ENCODE measurements around the gene DNAJC16. TPM values are rescaled to one million over a fixed set of nuclear protein-coding genes. Genes with fewer than 3 reads are reported as not detected.

DNAJC16 gene
- total and polyA plus RNA-seq, 2 of the 13 experiments (the other 11 are each of a cell fraction or from before 2014, with no cell fraction given) = 11.4 to 15.4 TPM

DNA sequence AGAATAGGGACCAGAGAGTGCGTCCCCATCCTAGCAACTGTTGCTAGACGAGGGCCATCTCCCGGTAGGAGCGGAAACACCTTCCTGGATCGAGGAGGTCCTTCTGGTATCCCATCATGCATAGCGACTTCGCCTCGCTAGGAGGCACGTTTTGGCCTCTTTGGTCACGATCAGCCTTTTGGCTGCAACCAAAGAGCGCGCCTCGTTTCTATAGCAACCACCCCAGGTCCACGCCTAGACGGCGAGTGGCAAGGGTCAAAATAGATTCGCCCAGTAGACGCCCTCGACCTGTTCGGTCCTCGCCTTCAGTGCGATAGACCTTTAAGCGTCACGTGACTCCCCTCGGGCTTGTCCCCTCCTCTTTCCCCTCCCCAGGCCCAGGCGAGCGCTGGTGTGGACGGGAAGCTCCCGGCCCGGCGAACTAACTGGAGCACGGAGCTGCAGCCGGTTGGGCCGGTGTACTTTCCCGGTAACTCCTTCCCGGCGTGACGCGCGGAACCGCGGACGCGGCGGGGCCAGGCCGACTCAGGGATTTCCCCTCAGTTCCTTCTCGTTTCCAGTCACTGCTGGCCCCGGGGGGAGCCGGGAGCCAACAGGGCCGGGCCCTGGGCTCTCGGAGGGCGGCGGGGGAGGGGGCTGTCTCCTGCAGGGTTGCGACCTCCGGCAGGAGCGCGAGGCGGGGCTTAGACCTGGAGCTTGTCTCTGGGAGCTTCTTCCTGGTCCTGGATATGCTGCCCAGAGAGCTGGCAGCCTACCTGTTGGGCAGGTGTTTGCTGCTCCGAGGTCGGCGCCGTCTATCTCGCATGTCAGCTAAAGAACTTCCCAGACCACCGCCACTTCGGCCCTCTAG, at the start of gene DNAJC16 (continued):
- TF ChIP-seq ZNF256 (CRISPR knock-in tag; conservative IDR thresholded peaks at IDR 0.05) (no peak), SUZ12 (IDR thresholded peaks at IDR 0.05; ENCODE audit: low read depth, low read length) (peak; percentile 43; the same call in 1 of the 2 replicates), PREB (CRISPR knock-in tag; IDR thresholded peaks at IDR 0.05) (no peak), YEATS4 (CRISPR knock-in tag; IDR thresholded peaks at IDR 0.05; ENCODE audit: borderline replicate concordance) (no peak; the same call in none of the 2 replicates), FOXK1 (CRISPR knock-in tag; IDR thresholded peaks at IDR 0.05; ENCODE audit: borderline replicate concordance, low read depth) (peak; percentile 83; the same call in 1 of the 2 replicates), RAD51 (IDR thresholded peaks at IDR 0.05; ENCODE audit: borderline replicate concordance) (peak; percentile 99), REXO4 (CRISPR knock-in tag; IDR thresholded peaks at IDR 0.05; ENCODE audit: borderline replicate concordance) (no peak), TCF12 (IDR thresholded peaks at IDR 0.05) (no peak), TCF12 (CRISPR knock-in tag; IDR thresholded peaks at IDR 0.05) (no peak), PATZ1 (CRISPR knock-in tag; IDR thresholded peaks at IDR 0.05) (peak; percentile 42; the same call in 1 of the 2 replicates), ZMYM4 (CRISPR knock-in tag; IDR thresholded peaks at IDR 0.05) (peak; percentile 86), NAIF1 (CRISPR knock-in tag; IDR thresholded peaks at IDR 0.05; ENCODE audit: borderline replicate concordance) (peak; percentile 66; the same call in 1 of the 2 replicates), GABPB1 (CRISPR knock-in tag; IDR thresholded peaks at IDR 0.05) (peak; percentile 87), ZFP36L2 (CRISPR knock-in tag; IDR thresholded peaks at IDR 0.05) (no peak), ZNF749 (CRISPR knock-in tag; IDR thresholded peaks at IDR 0.05; ENCODE audit: borderline replicate concordance) (0 out of 2 replicates have a peak, but pooled peaks have one; percentile 12), HDAC1 (CRISPR knock-in tag; IDR thresholded peaks at IDR 0.05) (peak; percentile 98), ZBTB39 (CRISPR knock-in tag; IDR thresholded peaks at IDR 0.05) (no peak), ZNF775 (CRISPR knock-in tag; IDR thresholded peaks at IDR 0.05; ENCODE audit: borderline replicate concordance) (peak; percentile 37; the same call in 1 of the 2 replicates)
- TF ChIP-seq, protein P1, sequence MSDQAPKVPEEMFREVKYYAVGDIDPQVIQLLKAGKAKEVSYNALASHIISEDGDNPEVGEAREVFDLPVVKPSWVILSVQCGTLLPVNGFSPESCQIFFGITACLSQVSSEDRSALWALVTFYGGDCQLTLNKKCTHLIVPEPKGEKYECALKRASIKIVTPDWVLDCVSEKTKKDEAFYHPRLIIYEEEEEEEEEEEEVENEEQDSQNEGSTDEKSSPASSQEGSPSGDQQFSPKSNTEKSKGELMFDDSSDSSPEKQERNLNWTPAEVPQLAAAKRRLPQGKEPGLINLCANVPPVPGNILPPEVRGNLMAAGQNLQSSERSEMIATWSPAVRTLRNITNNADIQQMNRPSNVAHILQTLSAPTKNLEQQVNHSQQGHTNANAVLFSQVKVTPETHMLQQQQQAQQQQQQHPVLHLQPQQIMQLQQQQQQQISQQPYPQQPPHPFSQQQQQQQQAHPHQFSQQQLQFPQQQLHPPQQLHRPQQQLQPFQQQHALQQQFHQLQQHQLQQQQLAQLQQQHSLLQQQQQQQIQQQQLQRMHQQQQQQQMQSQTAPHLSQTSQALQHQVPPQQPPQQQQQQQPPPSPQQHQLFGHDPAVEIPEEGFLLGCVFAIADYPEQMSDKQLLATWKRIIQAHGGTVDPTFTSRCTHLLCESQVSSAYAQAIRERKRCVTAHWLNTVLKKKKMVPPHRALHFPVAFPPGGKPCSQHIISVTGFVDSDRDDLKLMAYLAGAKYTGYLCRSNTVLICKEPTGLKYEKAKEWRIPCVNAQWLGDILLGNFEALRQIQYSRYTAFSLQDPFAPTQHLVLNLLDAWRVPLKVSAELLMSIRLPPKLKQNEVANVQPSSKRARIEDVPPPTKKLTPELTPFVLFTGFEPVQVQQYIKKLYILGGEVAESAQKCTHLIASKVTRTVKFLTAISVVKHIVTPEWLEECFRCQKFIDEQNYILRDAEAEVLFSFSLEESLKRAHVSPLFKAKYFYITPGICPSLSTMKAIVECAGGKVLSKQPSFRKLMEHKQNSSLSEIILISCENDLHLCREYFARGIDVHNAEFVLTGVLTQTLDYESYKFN (CRISPR knock-in tag; conservative IDR thresholded peaks at IDR 0.05) = peak; percentile 78

Measured in HepG2 (cell line).